Stimulated activated naive CD4-positive, alpha-beta T cell treated with Interleukin-2 at 50 U/mL for 16 hours (primary cell): ENCODE results near the gene RIOK1.

Experiments used
- DNase-seq: peaks from one replicate; lab custom pipeline; 2025; lab: John Stamatoyannopoulos, UW

RIOK1 gene

GRCh38 chr6:7409740-7410139 is 20.1 kb downstream of the RIOK1 start:
- no peak for DNase-seq

- DNase-seq, result no peak
Measured at GRCh38 chr6:7410851-7411250, 21.2 kb downstream of the RIOK1 start.

GRCh38 chr6:7411328-7411727 is 21.7 kb downstream of the RIOK1 start:
- no peak for DNase-seq

GRCh38 chr6:7413151-7413823 is 23.7 kb downstream of the RIOK1 start:
- no peak for DNase-seq

GRCh38 chr6:7414811-7415210 is 25.2 kb downstream of the RIOK1 start:
- DNase-seq, result no peak

- no peak for DNase-seq
Measured at GRCh38 chr6:7417684-7418083, 28.1 kb downstream of the RIOK1 start.

- DNase-seq, result no peak
Measured at GRCh38 chr6:7418238-7418905, 28.8 kb downstream of the RIOK1 start.

- DNase-seq, result no peak
Measured at GRCh38 chr6:7419065-7419464, 29.5 kb downstream of the RIOK1 start.

GRCh38 chr6:7421066-7421465 is 31.5 kb downstream of the RIOK1 start:
- DNase-seq, result no peak

GRCh38 chr6:7424058-7424457 is 34.5 kb downstream of the RIOK1 start:
- DNase-seq, result no peak

- DNase-seq, result no peak
Measured at GRCh38 chr6:7424967-7425807, 35.6 kb downstream of the RIOK1 start.

GRCh38 chr6:7425808-7426190 is 36.2 kb downstream of the RIOK1 start:
- DNase-seq, result no peak

GRCh38 chr6:7426447-7427169 is 37.0 kb downstream of the RIOK1 start:
- DNase-seq, result no peak

- DNase-seq, result no peak
Measured at GRCh38 chr6:7431313-7431673, 41.7 kb downstream of the RIOK1 start.

GRCh38 chr6:7431674-7432390 is 42.2 kb downstream of the RIOK1 start:
- no peak for DNase-seq

GRCh38 chr6:7432391-7433120 is 42.9 kb downstream of the RIOK1 start:
- no peak for DNase-seq

GRCh38 chr6:7433121-7433617 is 43.6 kb downstream of the RIOK1 start:
- DNase-seq, result no peak

GRCh38 chr6:7434672-7435071 is 45.1 kb downstream of the RIOK1 start:
- no peak for DNase-seq

GRCh38 chr6:7438011-7438410 is 48.4 kb downstream of the RIOK1 start:
- no peak for DNase-seq

GRCh38 chr6:7439228-7439627 is 49.6 kb downstream of the RIOK1 start:
- no peak for DNase-seq

- no peak for DNase-seq
Measured at GRCh38 chr6:7440476-7440875, 50.9 kb downstream of the RIOK1 start.
